T-helper 2 cell treated with Interferon-gamma antibody and Interleukin-4, amounts not matched to agents 5 μg/mL and 100 μg/mL, for 36 hours (primary cell): Measurements from ENCODE around the gene FCRL5.
"Not testable (repeated sequence)": the region's sequence is repeated elsewhere in the genome, so short reads cannot be mapped to it uniquely, and the experiment has no call there.

ENCODE experiments used
- DNase-seq: peaks from one replicate; pipeline ENCODE4 v3.0.0; 2021; ENCODE audit warnings: low spot score
- H3K27ac Mint-ChIP-seq: one replicate; pipeline ENCODE4 v1.8.0; 2021; ENCODE audit warnings: mild to moderate bottlenecking, mixed read lengths
- H3K27me3 Mint-ChIP-seq: one replicate; pipeline ENCODE4 v1.8.0; 2021; ENCODE audit warnings: low read depth, mixed read lengths
- H3K36me3 Mint-ChIP-seq: one replicate; pipeline ENCODE4 v1.8.0; 2021; ENCODE audit warnings: low read depth, mixed read lengths
- H3K4me1 Mint-ChIP-seq: one replicate; pipeline ENCODE4 v1.8.0; 2021; ENCODE audit warnings: low read depth, mixed read lengths
- H3K4me3 Mint-ChIP-seq: one replicate; pipeline ENCODE4 v1.8.0; 2022; ENCODE audit warnings: mild to moderate bottlenecking, moderate library complexity, mixed read lengths
- H3K9me3 Mint-ChIP-seq: one replicate; pipeline ENCODE4 v1.8.0; 2021; ENCODE audit warnings: mixed read lengths

Gene FCRL5

DNA sequence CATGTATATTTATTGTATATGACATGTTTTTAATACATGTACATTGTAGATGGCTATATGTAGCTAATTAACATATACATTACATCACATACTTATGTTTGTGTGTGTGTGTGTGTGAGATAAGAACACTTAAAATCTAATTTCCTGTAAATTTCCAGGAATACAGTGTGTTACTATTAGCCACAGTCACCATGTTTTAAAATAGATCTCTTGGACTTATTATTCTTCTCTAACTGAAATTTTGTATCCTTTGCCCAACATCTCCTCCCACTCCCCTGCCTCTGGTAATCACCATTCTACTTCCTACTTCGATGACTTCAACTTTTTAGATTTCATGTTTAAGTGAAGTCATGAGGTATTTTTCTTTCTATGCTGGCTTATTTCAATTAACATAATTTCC, 64.8 kb downstream of the FCRL5 start:
- H3K36me3 Mint-ChIP-seq = no peaks in the 10 kb centered on the region
- H3K4me3 Mint-ChIP-seq = no peak overlapping the region
- no peaks in the 10 kb centered on the region for H3K9me3 Mint-ChIP-seq
- H3K27me3 Mint-ChIP-seq = peaks cover 12% of the 10 kb centered on the region
- H3K27ac Mint-ChIP-seq = no peak overlapping the region
- DNase-seq = no peak
- no peaks in the 10 kb centered on the region for H3K4me1 Mint-ChIP-seq

DNA sequence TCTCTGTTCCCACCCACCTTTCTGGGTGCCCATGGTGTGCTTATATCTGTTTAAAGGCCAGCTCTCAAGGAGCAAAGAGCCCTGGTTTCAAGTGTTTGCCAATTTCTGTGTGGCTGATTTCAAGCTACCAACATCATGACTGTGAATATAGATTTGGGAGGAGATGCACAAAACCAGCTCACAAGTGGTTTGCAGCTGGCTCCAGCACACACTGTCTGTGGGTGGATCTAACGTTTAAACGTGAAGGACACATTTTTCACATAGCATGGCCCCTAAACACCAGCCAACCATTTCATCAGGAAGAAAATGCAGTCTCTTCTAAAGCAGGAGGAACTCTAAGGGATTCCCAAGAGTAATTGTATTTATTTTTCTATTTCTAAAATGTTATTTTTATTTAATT, 65.2 kb downstream of the FCRL5 start:
- Mint-ChIP-seq H3K27me3 (peaks cover 11% of the 10 kb centered on the region), H3K9me3 (no peaks in the 10 kb centered on the region), H3K4me3 (no peak overlapping the region), H3K36me3 (no peaks in the 10 kb centered on the region), H3K4me1 (no peaks in the 10 kb centered on the region), H3K27ac (no peak overlapping the region)
- no peak for DNase-seq

DNA sequence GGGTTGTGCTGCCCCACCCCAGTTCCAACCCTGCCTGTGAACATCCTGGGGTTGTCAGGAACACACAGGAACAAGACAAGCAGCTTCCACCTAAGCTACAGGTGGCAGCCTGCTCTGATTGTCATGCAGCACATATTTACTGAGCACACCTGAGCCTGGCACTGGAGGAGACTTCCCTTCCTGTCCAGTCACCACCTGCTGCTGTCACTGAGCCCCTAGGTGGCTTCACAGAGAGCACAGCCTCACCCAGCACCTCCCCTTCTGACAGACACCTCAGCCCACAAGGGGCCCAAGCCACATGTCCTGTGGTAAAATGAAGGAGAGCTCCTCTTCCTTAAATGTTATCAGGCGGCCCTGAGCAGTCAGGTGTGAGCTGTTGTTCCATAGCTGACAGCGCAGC, 65.9 kb downstream of the FCRL5 start:
- H3K36me3 Mint-ChIP-seq, H3K27me3 Mint-ChIP-seq, H3K27ac Mint-ChIP-seq, H3K9me3 Mint-ChIP-seq, H3K4me1 Mint-ChIP-seq, H3K4me3 Mint-ChIP-seq, DNase-seq: not testable (repeated sequence)

DNA sequence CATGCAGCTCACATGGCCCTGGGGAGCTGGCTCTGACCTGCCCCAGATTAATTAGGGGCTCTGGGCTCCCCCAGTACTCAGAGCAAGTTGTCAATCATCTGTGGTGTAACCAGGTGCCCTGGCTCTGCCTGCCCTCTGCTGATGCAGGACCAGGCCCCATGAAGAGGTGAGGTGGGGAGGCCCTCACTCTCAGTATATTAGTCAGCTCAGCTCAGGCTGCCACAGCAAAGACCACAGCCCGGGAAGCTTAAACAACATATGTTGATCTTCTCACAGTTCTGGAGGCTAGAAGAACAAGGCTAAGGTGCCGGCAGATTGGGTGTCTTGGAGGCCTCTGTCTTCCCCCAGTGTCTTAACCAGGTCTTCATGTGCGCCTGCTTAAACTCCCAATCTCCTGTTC, 66.5 kb downstream of the FCRL5 start:
- no peak overlapping the region for H3K4me3 Mint-ChIP-seq
- H3K27ac Mint-ChIP-seq = no peak overlapping the region
- peaks cover 7% of the 10 kb centered on the region for H3K27me3 Mint-ChIP-seq

DNA sequence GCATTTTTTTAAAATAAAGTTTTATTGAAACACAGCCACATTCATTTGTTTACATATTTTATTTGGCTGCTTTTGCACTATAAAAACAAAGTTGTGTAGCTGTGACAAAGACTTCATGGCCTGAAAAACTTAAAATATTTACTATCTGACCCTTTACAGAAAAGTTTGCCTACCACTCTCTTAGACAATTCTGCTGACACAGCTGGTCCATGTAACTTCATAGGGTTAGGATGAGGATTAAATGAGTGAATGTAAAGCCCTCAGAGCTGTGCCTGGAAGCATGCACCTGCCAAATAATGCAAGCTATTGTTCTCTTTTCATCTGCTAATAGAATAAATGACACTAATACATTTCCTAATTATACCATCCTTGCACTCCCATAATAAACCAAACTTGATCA, 67.7 kb downstream of the FCRL5 start:
- Mint-ChIP-seq H3K4me3 (no peak overlapping the region), H3K27ac (no peak overlapping the region), H3K4me1 (no peaks in the 10 kb centered on the region), H3K9me3 (no peaks in the 10 kb centered on the region), H3K36me3 (no peaks in the 10 kb centered on the region), H3K27me3 (peaks cover 10% of the 10 kb centered on the region)
- no peak for DNase-seq

More for the DNA sequence above, 66.5 kb downstream of the FCRL5 start:
- H3K4me1 Mint-ChIP-seq = no peaks in the 10 kb centered on the region
- H3K9me3 Mint-ChIP-seq = no peaks in the 10 kb centered on the region
- H3K36me3 Mint-ChIP-seq = no peaks in the 10 kb centered on the region
- no peak for DNase-seq

DNA sequence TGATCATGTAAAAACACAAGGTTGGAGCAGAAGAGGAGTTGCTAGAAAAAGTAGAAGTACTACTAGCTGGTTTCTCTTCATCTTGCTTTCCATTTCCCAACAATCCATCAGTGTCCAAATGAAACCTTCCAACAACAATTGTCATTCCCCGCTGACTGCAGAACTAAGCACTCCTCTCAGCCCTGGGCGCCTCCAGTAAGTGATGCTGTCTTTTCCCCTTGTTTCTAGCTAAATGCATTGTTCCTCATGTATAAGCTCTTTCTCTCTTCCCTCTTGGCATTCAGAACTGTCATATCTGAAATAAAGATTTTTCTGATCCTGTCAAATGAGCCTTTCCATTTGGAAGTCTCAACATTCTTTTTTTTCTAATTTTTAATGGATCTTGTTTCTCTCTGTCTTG, 68.7 kb downstream of the FCRL5 start:
- no peaks in the 10 kb centered on the region for H3K9me3 Mint-ChIP-seq
- no peak for DNase-seq
- H3K27me3 Mint-ChIP-seq = peaks cover 10% of the 10 kb centered on the region
- no peak overlapping the region for H3K27ac Mint-ChIP-seq
- H3K4me3 Mint-ChIP-seq = no peak overlapping the region
- no peaks in the 10 kb centered on the region for H3K36me3 Mint-ChIP-seq
- no peaks in the 10 kb centered on the region for H3K4me1 Mint-ChIP-seq

DNA sequence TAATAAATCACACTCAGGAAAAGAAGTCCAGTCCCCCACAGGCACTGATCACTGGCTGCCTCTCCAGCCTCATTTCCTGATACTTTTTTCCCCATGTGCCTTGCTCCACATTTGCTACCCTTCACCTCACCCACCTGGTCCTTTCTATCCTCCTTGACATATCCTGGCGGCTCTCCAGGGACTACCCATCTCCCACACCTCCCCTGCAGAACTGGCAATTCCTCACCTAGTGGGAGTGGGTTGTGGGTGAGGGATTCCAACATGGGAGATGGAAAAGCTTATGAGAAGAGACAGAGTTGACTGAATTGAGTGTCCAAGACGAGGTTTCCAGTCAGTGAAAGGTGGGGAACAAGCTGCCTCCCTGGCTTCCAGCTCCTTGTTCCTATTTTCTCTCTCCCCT, 69.6 kb downstream of the FCRL5 start:
- Mint-ChIP-seq H3K4me1 (no peaks in the 10 kb centered on the region), H3K4me3 (no peak overlapping the region), H3K9me3 (no peaks in the 10 kb centered on the region), H3K36me3 (no peaks in the 10 kb centered on the region), H3K27me3 (peaks cover 10% of the 10 kb centered on the region), H3K27ac (no peak overlapping the region)
- DNase-seq = no peak

DNA sequence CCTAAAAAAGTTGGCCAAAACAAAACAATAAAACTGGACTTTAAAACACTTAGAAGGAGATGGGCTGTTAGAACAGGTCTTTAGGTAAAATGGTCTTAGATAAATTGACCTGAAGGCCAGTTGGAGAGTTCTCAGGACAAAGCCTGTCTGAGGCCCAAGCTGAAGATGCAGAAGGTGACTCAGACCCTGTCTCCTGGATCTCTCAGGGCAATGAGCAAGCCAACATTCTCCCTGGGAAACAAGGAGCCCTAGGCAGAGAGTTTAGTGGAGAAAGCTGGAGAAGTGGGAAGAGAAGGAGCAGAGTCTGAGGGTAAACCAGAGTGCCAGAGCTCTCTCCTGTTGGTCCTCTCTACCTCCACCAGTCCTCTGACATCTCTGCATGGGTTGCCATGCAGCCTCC, 70.1 kb downstream of the FCRL5 start:
- Mint-ChIP-seq H3K4me1 (no peaks in the 10 kb centered on the region), H3K27ac (no peak overlapping the region), H3K4me3 (no peak overlapping the region), H3K27me3 (peaks cover 10% of the 10 kb centered on the region), H3K9me3 (no peaks in the 10 kb centered on the region), H3K36me3 (no peaks in the 10 kb centered on the region)
- no peak for DNase-seq

DNA sequence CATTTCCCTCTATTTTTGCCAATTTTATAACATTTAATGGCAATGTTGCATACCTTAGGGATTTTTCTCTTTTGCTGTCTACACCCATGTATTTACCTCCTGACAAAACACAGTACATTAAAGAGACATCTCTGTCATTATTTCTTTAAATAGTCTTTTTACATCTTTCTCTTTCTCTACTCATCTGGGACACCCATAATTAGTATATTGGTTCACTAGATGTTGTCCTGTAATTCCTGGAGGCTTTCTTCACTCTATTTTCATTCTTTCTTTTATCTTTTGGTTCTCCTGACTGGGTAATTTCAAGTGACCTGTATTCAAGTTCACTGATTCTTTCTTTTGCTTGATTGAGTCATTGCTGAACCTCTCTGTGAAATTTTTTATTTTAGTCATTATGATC, 74.3 kb downstream of the FCRL5 start:
- DNase-seq = no peak
- Mint-ChIP-seq H3K27ac (no peak overlapping the region), H3K36me3 (no peaks in the 10 kb centered on the region), H3K4me1 (no peaks in the 10 kb centered on the region), H3K27me3 (peaks cover 4% of the 10 kb centered on the region), H3K4me3 (no peak overlapping the region), H3K9me3 (no peaks in the 10 kb centered on the region)

DNA sequence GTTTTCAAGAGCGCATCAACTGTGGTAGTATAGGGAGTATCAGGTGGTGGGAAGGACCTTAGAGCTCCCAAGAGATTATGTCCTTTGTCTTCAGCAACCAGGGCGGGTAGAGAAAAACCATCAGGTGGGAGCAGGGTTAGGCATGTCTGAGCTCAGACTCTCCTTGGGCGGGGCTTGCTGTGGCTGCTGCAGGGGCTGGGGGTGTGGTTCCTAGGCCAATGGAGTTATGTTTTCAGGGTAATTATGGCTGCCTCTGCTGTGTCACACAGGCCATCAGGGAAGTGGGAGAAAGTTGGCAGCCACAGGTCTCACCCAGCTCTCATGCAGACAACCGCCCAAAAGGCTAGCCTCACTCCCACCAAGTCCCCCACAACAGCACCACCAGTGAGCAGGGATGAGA, 74.9 kb downstream of the FCRL5 start:
- no peaks in the 10 kb centered on the region for H3K4me1 Mint-ChIP-seq
- no peak for DNase-seq
- no peak overlapping the region for H3K4me3 Mint-ChIP-seq
- no peaks in the 10 kb centered on the region for H3K9me3 Mint-ChIP-seq
- H3K27me3 Mint-ChIP-seq = peaks cover 3% of the 10 kb centered on the region
- H3K36me3 Mint-ChIP-seq = no peaks in the 10 kb centered on the region
- H3K27ac Mint-ChIP-seq = no peak overlapping the region

DNA sequence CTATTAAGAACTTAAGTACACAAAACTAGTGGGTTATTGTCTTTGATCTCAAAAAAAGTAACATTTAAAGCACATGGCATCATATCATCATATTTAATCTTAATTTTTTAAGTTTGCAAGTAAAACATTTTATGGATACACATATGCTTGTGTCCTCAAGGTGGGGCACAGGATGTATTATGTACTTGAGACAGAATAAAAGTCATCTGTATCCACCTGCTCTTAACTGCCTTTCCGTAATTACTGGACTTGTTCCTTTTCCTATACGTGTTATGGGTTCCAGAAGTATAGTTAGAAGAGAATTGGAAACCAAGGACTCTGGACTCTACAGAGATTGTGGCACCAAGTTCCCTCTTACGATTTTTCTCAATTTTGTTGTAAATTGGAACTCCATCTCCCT, 79.4 kb downstream of the FCRL5 start:
- Mint-ChIP-seq H3K36me3 (no peaks in the 10 kb centered on the region), H3K27me3 (no peaks in the 10 kb centered on the region), H3K4me3 (no peak overlapping the region), H3K4me1 (no peaks in the 10 kb centered on the region), H3K27ac (no peak overlapping the region), H3K9me3 (no peaks in the 10 kb centered on the region)
- no peak for DNase-seq

DNA sequence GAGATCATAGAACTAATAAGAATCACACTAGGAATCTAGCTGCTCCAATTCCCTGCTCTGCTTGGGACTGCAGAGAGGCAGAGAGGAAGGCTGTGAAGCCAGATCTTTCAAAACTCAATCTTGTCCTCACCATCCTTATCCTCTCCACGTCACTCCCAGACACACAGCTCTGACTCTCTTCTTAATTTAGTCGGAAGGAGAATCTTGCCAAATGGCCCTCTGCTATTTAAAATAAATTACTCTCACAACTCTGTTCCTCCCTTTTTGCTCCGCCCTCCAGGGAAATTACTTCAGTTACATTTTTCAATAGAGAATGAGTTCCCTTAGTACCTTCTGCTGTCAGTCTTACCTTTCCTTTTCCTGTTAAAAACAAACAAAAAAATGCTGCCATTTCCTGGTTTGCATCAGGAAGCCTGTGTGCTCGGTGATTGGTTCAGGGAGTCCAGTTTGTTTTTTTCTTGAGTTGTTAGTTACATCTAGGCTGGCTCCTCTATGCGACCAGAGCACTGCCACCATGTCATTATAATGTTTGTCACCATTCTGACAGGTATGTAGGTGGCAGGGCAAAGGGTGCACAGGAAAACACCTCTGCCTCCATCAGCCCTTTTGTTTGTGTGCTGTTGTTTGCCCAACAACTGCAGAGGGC, 80.1 kb downstream of the FCRL5 start:
- Mint-ChIP-seq H3K36me3 (no peaks in the 10 kb centered on the region), H3K27me3 (no peaks in the 10 kb centered on the region), H3K4me1 (no peaks in the 10 kb centered on the region)

DNA sequence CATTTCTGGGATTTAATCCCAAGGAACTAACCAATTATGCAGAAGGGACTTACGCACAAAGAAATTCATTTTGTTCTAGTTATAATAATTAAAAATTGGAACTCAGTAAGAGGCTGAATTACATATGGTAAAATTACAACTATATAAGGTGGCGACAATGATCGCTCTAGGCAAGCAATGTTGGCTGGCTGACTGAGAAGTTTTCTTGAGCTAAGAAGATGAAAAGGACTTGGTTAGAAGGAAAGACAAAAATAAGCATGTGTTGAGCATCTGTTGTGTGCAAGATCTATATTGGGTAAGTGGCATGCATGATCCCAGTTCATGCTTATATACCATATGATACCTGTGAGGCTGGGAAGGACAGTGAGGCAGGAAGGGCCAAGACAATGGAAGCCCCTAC, 80.8 kb downstream of the FCRL5 start:
- Mint-ChIP-seq H3K4me3 (no peak overlapping the region), H3K9me3 (no peaks in the 10 kb centered on the region), H3K4me1 (no peaks in the 10 kb centered on the region), H3K27me3 (no peaks in the 10 kb centered on the region), H3K27ac (no peak overlapping the region), H3K36me3 (no peaks in the 10 kb centered on the region)
- DNase-seq = no peak

More for the DNA sequence above, 80.1 kb downstream of the FCRL5 start:
- H3K4me3 Mint-ChIP-seq = no peak overlapping the region
- no peak overlapping the region for H3K27ac Mint-ChIP-seq
- DNase-seq = no peak
- H3K9me3 Mint-ChIP-seq = no peaks in the 10 kb centered on the region

DNA sequence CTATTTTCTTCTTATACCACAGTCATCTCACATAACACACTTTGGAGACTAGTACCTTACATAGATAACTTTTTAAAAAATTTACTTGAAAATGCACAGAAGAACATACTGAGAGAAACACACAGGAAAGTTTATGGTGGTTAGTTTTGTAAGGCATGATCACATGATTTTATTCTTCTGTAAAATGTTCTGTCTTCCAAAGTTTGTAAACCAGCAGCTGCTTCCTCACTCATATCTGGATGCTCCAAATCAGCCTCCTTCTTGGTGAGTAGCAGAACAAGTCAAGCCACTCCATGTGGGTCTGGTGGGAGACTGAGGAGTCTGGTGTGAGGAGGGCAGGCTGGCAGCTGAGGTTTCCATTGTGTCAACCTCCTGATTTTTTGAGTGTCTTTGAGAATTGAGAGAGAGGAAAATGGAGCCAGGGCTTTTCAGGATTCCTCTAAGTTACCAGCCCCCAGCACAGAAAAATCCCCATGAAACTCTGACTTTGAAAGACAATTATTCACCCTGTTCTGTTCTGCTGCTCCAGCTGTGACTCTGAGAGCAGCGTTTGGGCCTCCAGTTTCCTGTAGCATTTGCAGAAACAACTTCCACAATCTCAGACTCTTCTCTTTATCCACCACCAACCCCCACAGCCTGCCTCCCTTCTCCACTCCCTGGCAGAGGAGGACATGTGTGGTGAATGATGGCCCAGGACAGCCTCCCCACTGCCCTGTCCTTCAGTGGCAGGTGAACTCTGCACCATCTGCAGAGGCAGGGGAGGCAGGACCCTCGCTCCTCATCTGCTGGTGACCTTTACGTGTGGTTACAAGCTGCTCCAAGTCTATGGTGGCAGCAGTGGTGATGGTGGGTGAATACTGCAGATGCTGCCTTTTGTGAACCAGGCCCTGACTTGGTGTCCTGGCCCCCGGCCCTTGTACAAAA, 82.3 kb downstream of the FCRL5 start:
- H3K36me3 Mint-ChIP-seq = no peaks in the 10 kb centered on the region
- H3K9me3 Mint-ChIP-seq = no peaks in the 10 kb centered on the region
- no peak for DNase-seq
- no peaks in the 10 kb centered on the region for H3K4me1 Mint-ChIP-seq
- H3K27me3 Mint-ChIP-seq = no peaks in the 10 kb centered on the region
- no peak overlapping the region for H3K4me3 Mint-ChIP-seq
- H3K27ac Mint-ChIP-seq = no peak overlapping the region
